Transverse colon (tissue), 4 donors: ENCODE results near the gene LRG1.

Source experiments
- POLR2A ChIP-seq: fragments of 450-650 bp; IDR thresholded peaks from one replicate; pipeline ENCODE4 v1.6.1; 2016; ENCODE audit warnings: antibody characterized with exemption, mild to moderate bottlenecking, moderate library complexity
- POLR2AphosphoS5 ChIP-seq, 3 donors: sonication (generic); formaldehyde crosslinking; IDR thresholded peaks; one replicate each; pipeline ENCODE4 v1.6.1; 2016; ENCODE audit warnings: antibody characterized with exemption in 3 of 3
- TF ChIP-seq, protein P1 (sequence below), 5 experiments: fragments of 200-600 bp in 3 of 5; fragments of 450-650 bp in 2 of 5; sonication (generic) in 3 of 5; IDR thresholded peaks; 1 replicate in 2 of 5; 2 replicates in 3 of 5; pipeline ENCODE4 v1.5.1; 2016 to 2017; ENCODE audit warnings: antibody characterized with exemption in 5 of 5, inconsistent platforms in 3 of 5, mild to moderate bottlenecking in 2 of 5, moderate library complexity in 1 of 5

DNA sequence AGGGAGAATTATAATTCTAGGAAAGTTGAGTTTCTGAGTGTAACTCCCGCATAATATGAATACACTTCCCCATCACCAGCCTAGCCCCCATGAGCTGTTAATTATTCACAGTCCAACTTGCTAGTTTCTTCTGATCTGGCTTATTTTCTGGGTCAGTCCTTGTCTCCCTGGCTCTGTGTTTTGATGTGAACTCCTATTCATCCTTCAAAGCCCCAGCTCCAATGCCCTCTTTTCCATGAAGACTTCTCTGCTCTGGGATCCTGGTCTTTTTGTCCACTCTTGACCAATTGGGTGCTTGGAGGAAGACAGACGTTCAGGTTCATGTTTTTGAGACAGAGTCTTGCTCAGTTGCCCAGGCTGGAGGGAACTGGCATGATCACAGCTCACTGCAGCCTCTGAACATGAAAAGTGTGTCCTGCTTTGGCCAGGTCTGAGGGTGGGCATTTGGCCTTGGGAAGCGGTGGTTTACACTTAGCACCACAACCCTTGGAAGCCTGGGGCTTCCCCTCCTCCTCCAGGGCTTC is 605 bp downstream of the LRG1 start:
- TF ChIP-seq, protein P1, sequence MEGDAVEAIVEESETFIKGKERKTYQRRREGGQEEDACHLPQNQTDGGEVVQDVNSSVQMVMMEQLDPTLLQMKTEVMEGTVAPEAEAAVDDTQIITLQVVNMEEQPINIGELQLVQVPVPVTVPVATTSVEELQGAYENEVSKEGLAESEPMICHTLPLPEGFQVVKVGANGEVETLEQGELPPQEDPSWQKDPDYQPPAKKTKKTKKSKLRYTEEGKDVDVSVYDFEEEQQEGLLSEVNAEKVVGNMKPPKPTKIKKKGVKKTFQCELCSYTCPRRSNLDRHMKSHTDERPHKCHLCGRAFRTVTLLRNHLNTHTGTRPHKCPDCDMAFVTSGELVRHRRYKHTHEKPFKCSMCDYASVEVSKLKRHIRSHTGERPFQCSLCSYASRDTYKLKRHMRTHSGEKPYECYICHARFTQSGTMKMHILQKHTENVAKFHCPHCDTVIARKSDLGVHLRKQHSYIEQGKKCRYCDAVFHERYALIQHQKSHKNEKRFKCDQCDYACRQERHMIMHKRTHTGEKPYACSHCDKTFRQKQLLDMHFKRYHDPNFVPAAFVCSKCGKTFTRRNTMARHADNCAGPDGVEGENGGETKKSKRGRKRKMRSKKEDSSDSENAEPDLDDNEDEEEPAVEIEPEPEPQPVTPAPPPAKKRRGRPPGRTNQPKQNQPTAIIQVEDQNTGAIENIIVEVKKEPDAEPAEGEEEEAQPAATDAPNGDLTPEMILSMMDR (IDR thresholded peaks at IDR 0.05) = no peak
- TF ChIP-seq POLR2AphosphoS5 (IDR thresholded peaks at IDR 0.05) (no peak), POLR2A (no peak)
